GM19452 (cell line): Measurements from ENCODE around the gene RACGAP1.
"Not testable (repeated sequence)": the region's sequence is repeated elsewhere in the genome, so short reads cannot be mapped to it uniquely, and the experiment has no call there.

Experiments used
- ATAC-seq: cut with Tn5 transposase; IDR thresholded peaks from one replicate; pipeline ENCODE4 v1.9.1; 2021; ENCODE audit not compliant: unreplicated experiment

The RACGAP1 gene

DNA sequence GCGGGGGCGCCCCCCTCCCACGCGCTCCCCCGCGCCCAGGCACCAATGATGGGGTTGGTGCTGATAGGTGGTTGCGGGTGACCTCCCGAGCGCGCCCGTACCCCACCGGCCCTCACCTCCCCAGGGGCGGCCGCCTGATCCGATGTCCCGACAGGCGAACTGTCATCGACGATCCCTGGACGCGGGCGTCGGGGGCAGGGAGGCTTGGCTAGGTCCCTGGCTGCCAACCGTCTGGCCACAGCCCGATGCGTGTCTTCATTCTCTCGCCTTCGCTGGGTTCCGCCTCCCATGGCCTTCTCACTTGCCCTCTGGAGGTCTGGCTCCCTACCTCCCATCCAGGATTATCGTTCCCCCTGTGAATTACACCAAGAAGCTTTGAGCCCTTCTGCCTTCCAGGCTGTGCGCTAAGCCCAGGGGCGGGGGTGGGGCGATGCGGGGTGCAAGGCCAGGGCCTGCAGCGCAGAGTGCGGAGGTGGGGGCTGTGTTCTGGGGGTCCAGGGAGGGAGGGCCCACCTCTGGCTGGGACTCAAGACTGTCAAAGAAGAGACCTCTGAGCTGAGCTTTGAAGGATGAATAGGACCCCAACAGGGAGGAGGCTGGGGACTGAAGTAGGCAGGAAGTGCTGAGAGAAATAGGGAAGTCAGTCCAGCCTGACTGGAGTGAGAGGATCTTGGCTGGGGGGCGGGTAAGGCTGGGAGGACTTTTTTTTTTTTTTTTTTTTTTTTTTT, 7.7 kb upstream of the RACGAP1 start:
- ATAC-seq: no peak

DNA sequence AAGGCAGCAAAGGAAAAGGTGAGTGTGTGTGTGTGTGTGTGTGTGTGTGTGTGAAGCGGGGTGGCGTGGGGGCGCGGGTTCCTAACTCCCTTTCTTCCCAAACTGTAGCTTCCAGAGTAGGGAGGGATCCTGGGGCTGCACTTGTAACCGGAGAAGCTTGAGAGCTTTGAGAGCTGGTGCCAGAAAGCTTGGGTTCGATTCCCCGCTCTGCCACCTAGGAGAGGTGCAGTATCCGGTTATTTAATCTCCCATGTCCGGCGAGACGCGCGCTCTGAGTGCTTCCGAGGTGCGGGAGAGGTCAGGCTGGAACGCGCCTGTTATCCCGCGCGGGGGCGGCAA, 7.2 kb upstream of the RACGAP1 start:
- ATAC-seq: no peak

DNA sequence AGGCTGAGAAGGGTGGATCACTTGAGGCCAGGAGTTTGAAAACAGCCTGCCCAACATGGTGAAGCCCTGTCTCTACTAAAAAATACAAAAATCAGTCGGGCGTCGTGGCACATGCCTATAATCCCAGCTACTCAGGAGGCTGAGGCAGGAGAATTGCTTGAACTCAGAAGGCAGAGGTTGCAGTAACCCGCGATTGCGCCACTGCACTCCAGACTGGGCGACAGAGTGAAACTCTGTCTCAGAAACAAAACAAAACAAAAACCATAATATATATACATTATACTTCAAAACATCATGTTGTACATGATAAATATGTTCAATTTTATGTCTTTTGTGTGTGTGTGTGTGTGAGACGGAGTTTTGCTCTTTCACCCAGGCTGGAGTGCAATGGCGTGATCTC, 5.2 kb upstream of the RACGAP1 start:
- not testable (repeated sequence) for ATAC-seq

DNA sequence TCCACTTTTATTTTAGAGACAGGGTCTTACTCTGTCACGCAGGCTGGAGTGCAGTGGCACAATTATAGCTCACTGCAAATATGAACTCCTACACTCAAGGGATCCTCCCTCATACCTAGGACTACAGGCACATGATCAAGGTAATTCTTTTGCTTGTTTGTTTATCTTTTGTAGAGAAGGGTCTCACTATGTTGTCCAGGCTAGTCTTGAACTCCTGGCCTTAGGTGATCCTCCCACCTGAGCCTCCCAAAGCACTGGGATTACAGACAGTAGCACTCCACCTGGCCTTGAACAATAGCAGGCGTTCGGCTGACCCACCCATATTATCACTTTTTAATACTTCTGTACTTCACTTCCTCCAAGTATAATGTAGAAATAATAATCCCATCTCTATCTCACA, 1.4 kb upstream of the RACGAP1 start:
- ATAC-seq: no peak

DNA sequence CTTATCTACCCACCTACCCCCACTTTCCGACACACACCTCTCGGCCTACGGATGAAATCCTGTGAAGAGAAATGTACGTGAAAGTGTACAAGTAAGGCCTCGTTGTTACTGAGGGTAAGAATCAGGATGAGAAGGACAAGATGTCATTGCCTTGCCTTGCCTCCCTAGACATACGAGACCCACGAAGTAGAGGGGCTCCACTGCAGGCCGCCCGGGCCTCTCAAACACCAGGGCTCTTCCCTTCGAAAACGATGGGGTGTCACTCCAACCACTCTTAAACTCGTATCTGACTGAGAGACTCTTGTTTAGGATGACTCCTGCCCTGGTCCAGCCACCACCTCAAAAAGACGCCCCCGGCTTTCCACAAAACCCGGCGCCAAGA, 498 bp downstream of the RACGAP1 start:
- peak; percentile 7 for ATAC-seq

DNA sequence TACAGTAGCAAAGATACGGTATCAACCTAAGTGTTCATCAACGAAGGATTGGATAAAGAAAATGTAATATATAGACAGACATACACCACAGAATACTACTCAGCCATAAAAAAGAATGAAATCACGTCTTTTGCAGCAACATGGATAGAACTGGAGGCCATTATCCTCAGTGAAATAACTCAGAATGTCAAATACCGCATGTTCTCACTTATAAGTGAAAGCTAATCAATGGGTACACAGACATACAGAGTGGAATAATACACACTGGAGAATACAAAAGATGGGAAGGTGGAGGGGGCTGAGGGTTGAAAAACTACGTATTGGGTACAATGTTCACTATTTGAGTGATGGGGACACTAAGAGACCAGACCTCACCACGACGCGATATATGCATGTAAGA, 1.1 kb downstream of the RACGAP1 start:
- no peak for ATAC-seq

DNA sequence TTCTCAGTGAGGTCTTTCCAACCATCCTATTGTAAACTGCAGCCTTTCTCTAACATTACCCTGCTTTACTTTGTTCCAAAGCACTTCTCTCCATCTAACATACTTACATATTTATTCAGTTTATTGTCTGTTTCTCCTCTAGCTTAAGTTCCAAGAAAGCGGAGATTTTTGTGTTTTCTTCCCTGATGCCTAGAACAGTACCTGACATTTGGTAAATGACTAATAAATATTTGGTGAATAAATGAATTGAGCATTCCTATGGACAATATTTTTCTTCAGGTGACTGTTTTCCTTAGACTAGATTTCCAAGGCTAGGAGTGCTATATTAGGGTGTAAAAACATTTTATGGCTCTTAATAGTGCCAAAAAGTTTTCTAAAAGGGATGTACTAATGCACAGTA, 2.4 kb downstream of the RACGAP1 start:
- ATAC-seq: no peak

DNA sequence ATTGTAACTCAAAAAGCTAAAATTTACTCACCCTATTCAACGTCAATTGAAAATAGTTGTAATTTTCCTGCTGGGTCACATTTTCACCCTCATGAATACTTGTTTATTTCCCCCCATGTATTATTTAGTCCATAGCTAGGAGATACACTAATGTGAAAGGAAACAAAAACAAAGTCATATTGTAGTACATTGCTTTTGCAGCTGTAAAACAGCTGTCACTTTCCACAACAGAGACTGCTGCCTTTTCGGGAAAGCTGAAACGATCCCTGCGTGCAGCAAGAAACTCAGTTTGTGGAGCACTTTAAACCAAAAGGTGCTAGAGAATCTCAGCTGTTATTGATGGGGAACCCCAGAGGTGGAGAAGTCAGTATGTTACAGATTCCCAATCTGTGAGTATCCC, 4.3 kb downstream of the RACGAP1 start:
- no peak for ATAC-seq

DNA sequence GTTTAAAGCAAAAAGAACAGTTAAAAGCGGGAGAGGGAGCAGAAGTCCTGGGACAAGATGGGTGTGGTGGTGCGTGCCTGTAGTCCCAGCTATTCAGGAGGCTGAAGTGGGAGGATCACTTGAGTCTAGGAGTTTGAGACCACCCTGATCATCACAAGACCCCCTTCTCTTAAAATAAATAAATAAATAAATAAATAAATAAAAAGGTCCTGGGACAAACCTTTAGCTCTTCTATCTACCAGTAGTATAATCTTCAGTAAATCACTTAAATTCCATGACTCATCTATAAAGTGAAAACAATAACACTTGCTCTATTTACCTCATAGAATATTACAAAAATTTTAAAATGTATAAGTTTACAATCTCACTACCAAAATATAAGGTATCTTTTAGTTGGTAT, 5.8 kb downstream of the RACGAP1 start:
- no peak for ATAC-seq

DNA sequence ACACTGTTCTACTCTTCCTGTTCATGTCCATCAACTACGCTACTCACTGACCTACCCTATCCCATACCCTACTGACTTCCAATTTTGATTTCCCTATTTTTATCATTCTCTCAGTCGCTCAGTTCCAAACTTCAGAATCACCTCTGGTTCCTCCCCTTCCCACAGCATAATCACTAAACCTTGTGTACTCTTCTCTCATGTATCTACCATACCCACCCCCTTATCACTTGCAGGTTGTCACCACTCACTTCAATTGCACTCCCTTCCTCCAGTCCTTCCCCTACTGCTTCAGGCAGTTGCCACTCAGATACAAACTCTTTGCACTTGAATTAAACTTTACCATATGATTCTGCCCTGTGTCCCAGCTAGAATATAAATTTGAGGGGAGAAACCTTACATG, 6.3 kb downstream of the RACGAP1 start:
- ATAC-seq: no peak

DNA sequence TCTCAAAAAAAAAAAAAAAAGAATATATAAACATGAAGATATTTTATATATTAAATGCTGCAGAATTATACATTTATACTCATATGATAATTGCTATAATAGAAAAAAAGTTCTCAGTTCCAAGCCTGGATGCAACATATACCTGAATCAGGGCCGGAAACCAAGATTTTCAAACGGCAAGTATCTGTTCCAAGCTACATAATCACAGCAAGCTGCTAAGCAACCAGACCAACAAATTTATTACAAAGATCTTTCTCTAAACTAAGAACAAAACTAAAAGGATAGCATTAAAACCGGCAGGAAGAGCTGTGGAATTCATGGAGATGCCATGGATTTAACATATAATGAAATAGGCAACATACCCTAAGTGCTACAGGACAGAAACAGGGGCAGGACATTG, 7.1 kb downstream of the RACGAP1 start:
- no peak for ATAC-seq

DNA sequence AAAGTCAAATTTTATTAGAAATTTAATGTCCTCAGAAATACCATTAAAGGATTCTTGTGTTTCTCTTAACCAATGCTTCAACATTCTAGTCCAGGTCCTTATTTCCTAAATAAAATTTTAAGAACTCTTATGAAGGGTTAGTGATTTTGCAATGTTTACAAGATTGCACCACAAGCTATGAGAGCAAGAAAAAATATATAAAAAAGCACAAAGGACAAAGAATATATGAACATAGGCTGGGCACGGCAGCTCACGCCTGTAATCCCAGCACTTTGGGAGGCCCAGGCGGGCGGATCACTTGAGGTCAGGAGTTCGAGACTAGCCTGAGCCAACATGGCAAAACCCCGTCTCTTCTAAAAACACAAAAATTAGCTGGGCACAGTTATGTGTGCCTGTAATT, 7.7 kb downstream of the RACGAP1 start:
- no peak for ATAC-seq

DNA sequence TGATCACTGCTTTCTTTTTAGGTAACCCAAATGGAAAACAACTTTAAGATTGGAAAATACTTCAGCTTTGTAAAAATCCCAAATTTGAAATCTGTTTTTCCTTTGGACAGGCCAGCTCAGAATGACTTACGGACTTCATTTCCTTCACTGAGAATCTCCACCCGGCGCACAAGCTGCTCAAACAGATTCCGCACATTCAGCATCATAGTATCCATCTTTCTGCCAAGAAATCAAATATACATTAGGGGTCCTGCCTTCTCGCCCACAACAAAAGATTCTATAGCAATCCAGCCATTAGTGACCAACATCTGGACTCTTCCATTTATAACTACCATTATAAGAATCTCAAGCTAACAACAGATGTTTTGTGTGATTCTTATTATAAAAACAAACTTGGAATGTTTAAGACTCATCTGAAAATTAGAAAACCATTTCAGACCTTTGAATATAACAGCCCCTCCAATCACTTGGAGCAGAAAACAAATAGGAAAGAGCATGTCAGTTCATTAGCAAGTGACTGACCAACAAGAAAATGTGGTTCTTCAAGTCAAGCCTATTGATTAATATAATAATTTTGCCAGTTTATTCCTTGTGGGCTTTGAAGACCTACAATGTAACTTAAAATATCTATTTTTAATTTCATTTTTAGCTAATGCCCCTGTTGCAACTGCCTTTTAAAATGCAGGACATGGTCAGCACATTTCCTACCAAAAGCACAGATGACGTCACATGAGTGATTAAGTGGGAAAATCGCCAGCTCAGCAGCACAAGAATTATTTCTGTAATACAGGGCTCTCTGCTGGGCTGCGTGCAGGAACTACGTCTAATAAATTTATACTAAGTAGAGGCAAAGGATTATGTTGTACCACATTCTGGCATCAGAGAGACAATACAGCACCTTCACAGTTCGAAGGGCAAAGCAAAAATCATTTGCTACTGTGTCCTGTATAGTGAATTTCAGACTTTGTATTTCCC, 8.5 kb downstream of the RACGAP1 start:
- no peak for ATAC-seq

DNA sequence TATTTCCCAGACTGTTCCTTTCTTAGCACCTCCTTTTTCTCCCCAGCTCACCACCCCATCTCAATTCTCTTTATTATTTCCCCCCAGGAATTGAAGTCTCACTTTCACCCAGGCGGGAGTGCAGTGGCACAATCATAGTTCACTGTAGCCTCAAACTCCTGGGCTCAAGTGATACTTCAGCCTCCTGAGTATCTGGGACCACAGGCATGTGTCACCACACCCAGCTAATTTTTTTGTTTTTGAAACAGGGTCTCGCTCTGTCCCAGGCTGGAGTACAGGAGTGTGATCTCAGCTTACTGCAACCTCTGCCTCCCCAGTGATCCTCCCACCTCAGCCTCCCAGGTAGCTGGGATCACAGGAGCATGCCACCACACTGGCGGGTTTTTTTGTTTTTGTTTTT, 11.0 kb downstream of the RACGAP1 start:
- no peak for ATAC-seq

DNA sequence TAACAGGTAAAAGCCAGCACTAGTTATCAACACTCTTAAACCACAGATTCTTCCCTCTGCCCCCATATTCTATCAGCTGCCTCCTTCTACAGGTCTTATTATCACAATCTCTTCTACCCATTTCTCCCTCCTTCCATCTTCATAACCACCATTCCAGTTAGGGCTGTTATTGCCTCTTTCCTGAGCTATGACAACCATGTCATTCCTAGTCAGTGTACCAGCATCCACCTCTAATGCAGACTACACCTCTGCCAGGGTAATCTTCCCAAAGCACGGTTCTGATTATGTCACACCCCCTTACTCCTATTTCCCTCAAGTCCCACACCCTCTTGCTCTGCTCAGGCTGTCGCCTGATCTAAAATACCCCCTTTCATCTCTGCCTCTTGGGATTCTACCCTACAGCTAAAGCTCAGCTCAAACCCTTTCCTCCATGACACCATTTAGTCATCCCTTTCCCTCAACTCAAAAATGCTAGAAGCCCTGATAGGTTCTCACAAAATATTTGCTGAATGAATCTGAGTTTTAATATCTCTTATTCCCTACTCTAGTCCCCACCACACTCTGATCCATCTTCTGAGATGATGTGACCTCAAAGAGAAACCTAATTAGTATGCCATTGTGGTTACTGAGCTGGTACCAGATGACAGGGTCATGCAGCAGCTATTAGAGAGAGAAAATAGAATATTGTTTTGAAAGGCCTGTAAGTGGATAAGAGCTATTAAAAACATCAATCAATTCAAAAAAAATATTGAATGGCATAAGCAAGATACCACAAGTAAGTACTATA, 11.7 kb downstream of the RACGAP1 start:
- ATAC-seq: no peak

DNA sequence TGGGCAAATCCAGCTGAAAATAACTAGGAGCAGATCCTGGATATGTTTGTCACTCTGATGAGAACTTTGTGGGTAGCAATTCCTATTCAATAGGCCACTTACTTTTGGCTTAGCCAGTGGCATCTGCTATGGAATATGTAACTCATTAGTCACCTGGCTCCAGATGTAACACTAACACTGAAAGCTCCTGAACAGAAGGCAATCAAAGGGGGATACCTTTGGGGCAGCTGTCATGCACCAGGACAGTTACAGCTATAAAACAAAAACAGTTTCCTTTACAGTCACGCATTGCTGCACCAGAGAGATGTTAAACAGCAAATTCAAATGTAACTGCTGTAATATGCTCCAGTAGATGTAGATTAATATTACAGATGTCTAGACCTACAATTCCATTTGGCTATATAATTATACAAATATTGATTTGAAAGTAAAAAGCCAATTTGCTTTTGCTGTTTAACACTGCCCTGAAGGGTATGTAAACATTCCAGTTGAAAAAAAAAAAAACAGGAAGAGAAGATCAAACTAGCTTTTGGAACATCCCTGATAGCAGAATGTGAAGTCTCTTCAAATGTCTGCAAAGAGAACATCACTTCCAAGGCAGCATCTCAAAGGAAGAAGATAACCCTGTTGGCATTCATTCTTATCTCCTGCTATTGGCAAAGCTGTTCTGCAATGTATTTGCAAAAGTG, 18.4 kb downstream of the RACGAP1 start:
- no peak for ATAC-seq

DNA sequence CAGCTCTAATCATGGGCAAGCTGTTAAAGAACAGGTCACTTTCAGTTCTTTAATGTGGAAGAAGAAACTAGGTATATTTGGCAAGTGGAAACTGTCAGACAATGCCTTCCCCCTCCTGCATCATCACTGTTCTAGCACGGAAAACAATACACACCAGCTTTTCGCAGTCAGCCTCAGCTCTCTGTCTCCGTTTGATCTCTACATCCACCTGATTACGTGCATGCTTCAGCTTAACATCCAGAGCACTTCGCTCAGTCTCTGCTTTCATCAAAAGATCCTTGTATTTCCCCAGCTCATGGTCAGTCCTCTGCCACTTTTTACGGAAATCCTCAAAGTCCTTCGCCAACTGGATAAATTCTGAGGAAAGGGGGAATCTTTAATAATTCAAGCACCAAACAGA, 19.0 kb downstream of the RACGAP1 start:
- no peak for ATAC-seq

DNA sequence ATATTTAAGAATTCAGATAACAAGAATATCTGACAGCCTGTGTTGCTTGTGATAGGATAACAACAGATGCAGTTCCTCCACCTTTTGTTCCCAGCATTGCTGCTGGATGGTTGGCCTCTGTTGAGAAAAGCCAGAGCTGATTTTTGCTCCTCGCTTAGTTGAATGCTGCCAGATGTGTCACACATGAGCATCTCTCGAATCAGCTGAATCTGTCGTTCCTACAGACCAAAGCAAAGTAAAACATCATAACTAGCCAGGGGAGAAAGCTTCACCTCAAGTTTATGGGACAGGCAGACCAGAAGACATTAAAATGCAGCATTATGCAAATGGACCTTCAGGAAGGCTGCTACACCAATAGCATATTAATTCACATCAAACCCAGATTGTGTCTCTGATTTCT, 20.1 kb downstream of the RACGAP1 start:
- ATAC-seq: no peak

DNA sequence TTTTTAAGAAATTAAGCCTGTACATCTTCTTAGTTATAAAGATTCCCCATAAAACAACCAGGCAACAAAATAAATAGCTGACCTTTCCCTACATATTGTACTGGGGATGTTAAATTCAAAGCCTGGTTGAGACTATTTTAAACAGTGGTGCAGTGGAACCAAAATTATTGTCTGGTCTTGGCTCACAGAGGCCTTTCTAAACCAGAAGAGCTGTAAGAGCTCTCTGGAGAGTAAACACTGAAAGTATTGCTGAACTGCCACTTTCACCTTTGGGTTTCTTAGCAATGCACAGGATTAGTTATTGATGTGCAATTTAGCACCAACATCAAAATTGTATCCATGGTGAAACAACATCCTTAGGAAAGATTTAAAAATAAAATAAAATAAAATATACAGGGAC, 20.6 kb downstream of the RACGAP1 start:
- ATAC-seq: no peak

DNA sequence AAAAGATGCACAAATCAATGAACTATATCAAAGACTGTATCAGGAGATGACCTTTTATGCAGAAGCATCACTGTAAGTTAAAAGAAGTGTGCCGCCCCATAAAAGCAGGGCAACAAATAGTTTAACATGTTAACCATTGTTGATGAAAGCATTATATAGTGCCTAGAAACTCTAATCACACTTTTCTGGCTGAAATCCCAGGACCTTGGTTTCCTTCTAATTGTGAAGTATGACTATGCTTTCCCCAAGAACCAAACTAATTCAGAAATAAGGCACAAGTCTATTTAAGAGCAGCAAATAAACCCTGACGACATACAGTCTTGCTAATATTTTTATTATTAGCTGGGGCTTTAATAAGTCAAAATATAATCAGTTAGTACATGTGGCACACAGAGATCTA, 21.7 kb downstream of the RACGAP1 start:
- ATAC-seq: no peak

DNA sequence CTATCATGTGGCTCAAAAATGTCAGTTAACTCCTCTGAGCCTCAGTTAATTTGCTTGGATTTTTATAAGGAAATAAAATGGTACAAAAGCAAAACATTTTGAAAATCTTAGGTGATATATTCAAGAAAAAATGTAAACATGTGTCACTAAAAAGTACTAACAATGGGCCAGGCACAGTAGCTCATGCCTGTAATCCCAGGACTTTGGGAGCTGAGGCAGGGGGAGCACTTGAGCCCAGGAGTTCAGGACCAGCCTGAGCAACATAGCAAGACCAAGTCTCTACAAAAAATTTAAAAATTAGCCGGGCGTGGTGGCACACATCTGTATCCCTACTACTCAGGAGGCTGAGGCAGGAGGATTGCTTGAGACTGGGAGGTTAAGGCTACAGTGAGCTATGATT, 26.8 kb downstream of the RACGAP1 start:
- ATAC-seq: no peak
